ENCODE measurements around the gene SBF2. TPM values are rescaled to one million over a fixed set of nuclear protein-coding genes. Genes with fewer than 3 reads are reported as not detected.

SBF2 gene
- total RNA-seq, 1 experiment from 2014 or later = 13.8 TPM

- Histone ChIP-seq H3K4me2 (ENCODE audit: low read depth, low read length, poor library complexity, severe bottlenecking) (no peak overlapping the region), H3K79me2 (ENCODE audit: low read length) (peaks cover 56% of the 10 kb centered on the region), H2AFZ (ENCODE audit: low read length) (no peak overlapping the region), H3K27me3 (ENCODE audit: low read length) (no peaks in the 10 kb centered on the region), H3K9me3 (ENCODE audit: low read length) (peaks cover 3% of the 10 kb centered on the region; the same call in 1 of the 2 replicates), H3K9ac (ENCODE audit: low read length) (no peak overlapping the region), H4K20me1 (ENCODE audit: insufficient read depth, low read depth, low read length) (no peaks in the 10 kb centered on the region), H3K36me3 (ENCODE audit: insufficient read depth, low read length) (peaks cover 92% of the 10 kb centered on the region), H3K9me2 (replicated peaks; ENCODE audit: insufficient read depth, low read length) (no peaks in the 10 kb centered on the region), H3K27ac (ENCODE audit: low read length) (peak overlapping the region; percentile 44), H3K4me1 (ENCODE audit: low read length) (peaks cover 7% of the 10 kb centered on the region), H3K4me3 (ENCODE audit: low read length) (no peak overlapping the region)
- DNase-seq = no peak
Measured at GRCh38 chr11:9736365-9736764, 557.7 kb downstream of the SBF2 start.

GRCh38 chr11:9735919-9736318 lies 558.1 kb downstream of the SBF2 start:
- Histone ChIP-seq H3K9ac (ENCODE audit: low read length) (no peak overlapping the region), H3K79me2 (ENCODE audit: low read length) (peaks cover 60% of the 10 kb centered on the region), H3K4me1 (ENCODE audit: low read length) (peaks cover 12% of the 10 kb centered on the region), H3K9me3 (ENCODE audit: low read length) (peaks cover 3% of the 10 kb centered on the region; the same call in 1 of the 2 replicates), H3K4me2 (ENCODE audit: low read depth, low read length, poor library complexity, severe bottlenecking) (no peak overlapping the region), H3K9me2 (replicated peaks; ENCODE audit: insufficient read depth, low read length) (no peaks in the 10 kb centered on the region), H3K36me3 (ENCODE audit: insufficient read depth, low read length) (peaks cover 93% of the 10 kb centered on the region), H2AFZ (ENCODE audit: low read length) (no peak overlapping the region), H3K27me3 (ENCODE audit: low read length) (no peaks in the 10 kb centered on the region), H3K4me3 (ENCODE audit: low read length) (no peak overlapping the region), H3K27ac (ENCODE audit: low read length) (peak overlapping the region; percentile 44; the same call in 1 of the 2 replicates), H4K20me1 (ENCODE audit: insufficient read depth, low read depth, low read length) (no peaks in the 10 kb centered on the region)
- no peak for DNase-seq

GRCh38 chr11:9735236-9735635 lies 558.8 kb downstream of the SBF2 start:
- Histone ChIP-seq H3K4me1 (ENCODE audit: low read length) (peaks cover 17% of the 10 kb centered on the region), H3K27me3 (ENCODE audit: low read length) (no peaks in the 10 kb centered on the region), H3K79me2 (ENCODE audit: low read length) (peaks cover 67% of the 10 kb centered on the region), H3K9ac (ENCODE audit: low read length) (no peak overlapping the region), H3K9me2 (replicated peaks; ENCODE audit: insufficient read depth, low read length) (no peaks in the 10 kb centered on the region), H3K36me3 (ENCODE audit: insufficient read depth, low read length) (peaks cover 93% of the 10 kb centered on the region), H4K20me1 (ENCODE audit: insufficient read depth, low read depth, low read length) (no peaks in the 10 kb centered on the region), H2AFZ (ENCODE audit: low read length) (no peak overlapping the region), H3K4me3 (ENCODE audit: low read length) (no peak overlapping the region), H3K27ac (ENCODE audit: low read length) (no peak overlapping the region), H3K9me3 (ENCODE audit: low read length) (peaks cover 3% of the 10 kb centered on the region; the same call in 1 of the 2 replicates), H3K4me2 (ENCODE audit: low read depth, low read length, poor library complexity, severe bottlenecking) (no peak overlapping the region)
- no peak for DNase-seq

GRCh38 chr11:9733212-9733611 lies 560.8 kb downstream of the SBF2 start:
- no peak overlapping the region for H3K9ac ChIP-seq (ENCODE audit: low read length)
- H3K4me1 ChIP-seq (ENCODE audit: low read length) = peaks cover 33% of the 10 kb centered on the region
- H3K79me2 ChIP-seq (ENCODE audit: low read length) = peaks cover 86% of the 10 kb centered on the region
- no peak overlapping the region for H2AFZ ChIP-seq (ENCODE audit: low read length)
- H3K36me3 ChIP-seq (ENCODE audit: insufficient read depth, low read length) = peaks cover 95% of the 10 kb centered on the region
- no peak for DNase-seq
- H3K27me3 ChIP-seq (ENCODE audit: low read length) = no peaks in the 10 kb centered on the region
- H3K4me3 ChIP-seq (ENCODE audit: low read length) = no peak overlapping the region
- no peak overlapping the region for H3K27ac ChIP-seq (ENCODE audit: low read length)
- no peak overlapping the region for H3K4me2 ChIP-seq (ENCODE audit: low read depth, low read length, poor library complexity, severe bottlenecking)
- no peaks in the 10 kb centered on the region for H3K9me2 ChIP-seq (replicated peaks; ENCODE audit: insufficient read depth, low read length)
- H3K9me3 ChIP-seq (ENCODE audit: low read length) = peaks cover 3% of the 10 kb centered on the region; the same call in 1 of the 2 replicates
- H4K20me1 ChIP-seq (ENCODE audit: insufficient read depth, low read depth, low read length) = no peaks in the 10 kb centered on the region

- Histone ChIP-seq H3K27me3 (ENCODE audit: low read length) (no peaks in the 10 kb centered on the region), H3K36me3 (ENCODE audit: insufficient read depth, low read length) (peaks cover 94% of the 10 kb centered on the region), H3K9ac (ENCODE audit: low read length) (no peak overlapping the region), H3K27ac (ENCODE audit: low read length) (no peak overlapping the region), H3K4me2 (ENCODE audit: low read depth, low read length, poor library complexity, severe bottlenecking) (no peak overlapping the region), H3K9me2 (replicated peaks; ENCODE audit: insufficient read depth, low read length) (no peaks in the 10 kb centered on the region), H3K79me2 (ENCODE audit: low read length) (peaks cover 92% of the 10 kb centered on the region), H4K20me1 (ENCODE audit: insufficient read depth, low read depth, low read length) (no peaks in the 10 kb centered on the region), H3K4me1 (ENCODE audit: low read length) (peaks cover 39% of the 10 kb centered on the region), H3K9me3 (ENCODE audit: low read length) (peaks cover 3% of the 10 kb centered on the region; the same call in 1 of the 2 replicates), H3K4me3 (ENCODE audit: low read length) (no peak overlapping the region), H2AFZ (ENCODE audit: low read length) (no peak overlapping the region)
- DNase-seq = no peak
Measured at GRCh38 chr11:9732453-9732852, 561.6 kb downstream of the SBF2 start.

- H3K4me3 ChIP-seq (ENCODE audit: low read length) = no peak overlapping the region
- H3K9ac ChIP-seq (ENCODE audit: low read length) = no peak overlapping the region
- peaks cover 3% of the 10 kb centered on the region; the same call in 1 of the 2 replicates for H3K9me3 ChIP-seq (ENCODE audit: low read length)
- DNase-seq = no peak
- H3K4me2 ChIP-seq (ENCODE audit: low read depth, low read length, poor library complexity, severe bottlenecking) = no peak overlapping the region
- peaks cover 51% of the 10 kb centered on the region for H3K4me1 ChIP-seq (ENCODE audit: low read length)
- H3K27ac ChIP-seq (ENCODE audit: low read length) = peak overlapping the region; percentile 85; the same call in 1 of the 2 replicates
- H4K20me1 ChIP-seq (ENCODE audit: insufficient read depth, low read depth, low read length) = no peaks in the 10 kb centered on the region
- H3K36me3 ChIP-seq (ENCODE audit: insufficient read depth, low read length) = peaks cover 82% of the 10 kb centered on the region
- H3K79me2 ChIP-seq (ENCODE audit: low read length) = peaks cover 86% of the 10 kb centered on the region
- H2AFZ ChIP-seq (ENCODE audit: low read length) = no peak overlapping the region
- H3K27me3 ChIP-seq (ENCODE audit: low read length) = no peaks in the 10 kb centered on the region
- H3K9me2 ChIP-seq (replicated peaks; ENCODE audit: insufficient read depth, low read length) = no peaks in the 10 kb centered on the region
Measured at GRCh38 chr11:9731256-9731655, 562.8 kb downstream of the SBF2 start.

Small RNA genes lying within 50 kb of the gene (small RNA-seq; reads per million reads assigned to genes)
- gene AC080023.2 (not detected), gene RNU7-28P (not detected)

Other genes with a start within 250 kb of the SBF2 start
- 0.43 TPM in 1 of 2 replicates, not detected in the other for gene ADM, start 10.9 kb upstream of the SBF2 start, total RNA-seq (2014; rRNA removed; shearing (Covaris generic); ENCODE audit: low replicate concordance)
- gene AMPD3, start 161.0 kb upstream of the SBF2 start, total RNA-seq (2014; rRNA removed; shearing (Covaris generic); ENCODE audit: low replicate concordance) = 7.5 and 12.5 TPM in 2 replicates
- gene RNF141, start 247.0 kb upstream of the SBF2 start, total RNA-seq (2014; rRNA removed; shearing (Covaris generic); ENCODE audit: low replicate concordance) = 10.5 and 12.2 TPM in 2 replicates

Measured in Karpas-422 (cell line).